ENCODE measurements around the gene MRPS27.

The MRPS27 gene

DNA sequence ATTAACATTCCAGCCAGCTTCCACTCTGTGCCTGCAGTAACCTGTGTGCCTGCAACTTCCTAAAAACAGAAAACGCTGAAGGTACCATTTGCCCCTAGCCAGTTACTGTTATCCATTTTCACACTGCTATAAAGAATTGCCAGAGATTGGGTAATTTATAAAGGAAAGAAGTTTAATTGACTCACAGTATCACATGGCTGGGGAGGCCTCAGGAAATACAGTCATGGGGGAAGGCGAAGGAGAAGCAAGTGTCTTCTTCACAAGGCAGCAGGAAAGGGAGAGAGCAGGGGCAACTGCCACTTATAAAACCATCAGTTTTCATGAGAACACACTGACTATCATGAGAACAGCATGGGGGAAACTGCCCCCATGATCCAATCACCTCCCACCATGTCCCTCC, 31.3 kb upstream of the MRPS27 start:
- H3K4me3 ChIP-seq (ENCODE audit: low read length) = no peak overlapping the region
- no peak for TF ChIP-seq ZNF274 (IDR thresholded peaks at IDR 0.05; ENCODE audit: low read depth, low read length)

DNA sequence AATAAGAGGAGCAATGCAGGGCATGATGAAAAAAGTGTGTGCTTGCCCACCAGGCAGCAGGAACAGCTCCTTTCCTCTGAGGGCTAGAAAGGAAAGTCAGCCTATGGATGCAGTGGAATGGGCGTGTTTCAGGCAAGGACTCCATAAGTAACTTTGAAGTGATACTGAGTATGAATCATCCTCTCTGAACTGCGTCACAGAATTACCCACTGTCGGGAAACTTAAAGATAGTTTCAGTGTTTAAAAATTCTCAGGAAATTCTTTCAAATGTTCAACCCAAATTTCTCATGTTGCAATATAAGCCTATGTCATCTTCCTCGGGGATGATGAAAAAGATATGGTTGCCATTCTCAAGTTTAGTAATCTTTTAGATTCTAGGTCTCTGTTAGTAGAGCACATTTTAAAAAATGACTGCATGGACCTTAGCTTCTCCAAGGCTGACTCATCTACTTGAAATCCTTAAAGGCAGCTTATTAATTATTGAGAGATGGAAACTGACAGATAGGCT, 27.8 kb upstream of the MRPS27 start:
- H3K4me3 ChIP-seq (ENCODE audit: low read length) = no peak overlapping the region
- no peak for TF ChIP-seq ZNF274 (IDR thresholded peaks at IDR 0.05; ENCODE audit: low read depth, low read length)

DNA sequence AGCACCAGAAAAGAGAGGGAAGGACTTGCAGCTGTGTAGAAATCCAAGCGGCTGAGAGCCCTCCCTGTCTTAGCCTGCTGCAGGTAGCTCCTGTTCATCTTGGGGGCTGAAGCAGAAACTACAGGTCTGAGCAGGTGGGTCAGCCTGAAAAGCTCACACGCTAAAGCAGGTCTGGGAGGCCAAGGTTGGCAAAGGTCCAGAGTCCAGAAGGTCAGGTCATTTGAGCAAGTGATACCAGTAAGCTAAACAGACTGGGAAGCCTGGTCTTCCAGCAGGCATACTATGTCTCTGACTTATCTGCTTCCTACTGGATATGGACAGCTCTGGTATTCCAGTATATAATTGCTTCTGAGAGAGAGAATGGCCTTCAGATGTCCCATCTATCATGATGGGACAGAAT, 26.4 kb upstream of the MRPS27 start:
- H3K4me3 ChIP-seq (ENCODE audit: low read length) = no peak overlapping the region
- TF ChIP-seq ZNF274 (IDR thresholded peaks at IDR 0.05; ENCODE audit: low read depth, low read length) = no peak

DNA sequence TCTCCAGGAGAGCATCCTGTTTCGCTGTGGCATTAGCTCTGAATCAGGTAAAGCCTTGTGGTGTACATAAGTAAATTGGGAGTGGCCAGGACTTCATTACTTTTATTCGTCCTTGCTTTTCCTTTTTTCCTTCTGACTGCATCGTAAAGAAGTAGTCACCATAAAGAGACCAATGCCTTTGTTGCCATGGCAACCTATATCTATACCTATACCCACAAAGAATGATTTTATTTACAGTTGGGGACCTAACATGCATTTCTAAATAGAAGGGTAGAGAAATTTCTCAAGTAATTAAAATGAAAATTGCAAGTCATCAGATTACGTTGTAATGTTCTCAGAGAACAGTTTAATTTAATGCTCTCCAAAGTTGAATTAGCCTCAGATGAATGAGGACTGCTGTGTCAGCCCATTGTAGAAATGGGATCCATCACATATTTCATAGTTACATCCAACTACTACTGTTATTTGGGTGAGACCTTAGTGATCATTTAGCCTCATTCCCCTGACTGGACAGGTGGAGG, 18.7 kb upstream of the MRPS27 start:
- H3K4me3 ChIP-seq (ENCODE audit: low read length) = no peak overlapping the region
- no peak for TF ChIP-seq ZNF274 (IDR thresholded peaks at IDR 0.05; ENCODE audit: low read depth, low read length)

DNA sequence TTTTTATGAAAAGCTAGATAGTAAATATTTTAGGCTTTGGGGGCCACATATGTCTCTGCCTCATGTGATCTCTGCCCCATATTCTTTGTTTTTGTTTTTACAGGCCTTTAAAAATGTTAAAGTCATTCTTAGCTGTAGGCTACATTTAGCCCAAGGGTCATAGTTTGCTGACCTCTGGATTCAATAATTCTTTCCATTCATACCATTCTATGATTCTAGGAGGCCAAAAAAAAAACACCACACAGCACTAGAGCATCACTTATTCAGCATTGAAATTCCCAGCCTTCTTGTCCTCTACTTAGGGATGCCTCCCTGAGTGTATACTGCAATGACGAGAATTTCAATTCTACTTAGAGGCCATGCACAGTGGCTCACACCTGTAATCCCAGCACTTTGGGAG, 17.1 kb upstream of the MRPS27 start:
- no peak for TF ChIP-seq ZNF274 (IDR thresholded peaks at IDR 0.05; ENCODE audit: low read depth, low read length)
- H3K4me3 ChIP-seq (ENCODE audit: low read length) = no peak overlapping the region

DNA sequence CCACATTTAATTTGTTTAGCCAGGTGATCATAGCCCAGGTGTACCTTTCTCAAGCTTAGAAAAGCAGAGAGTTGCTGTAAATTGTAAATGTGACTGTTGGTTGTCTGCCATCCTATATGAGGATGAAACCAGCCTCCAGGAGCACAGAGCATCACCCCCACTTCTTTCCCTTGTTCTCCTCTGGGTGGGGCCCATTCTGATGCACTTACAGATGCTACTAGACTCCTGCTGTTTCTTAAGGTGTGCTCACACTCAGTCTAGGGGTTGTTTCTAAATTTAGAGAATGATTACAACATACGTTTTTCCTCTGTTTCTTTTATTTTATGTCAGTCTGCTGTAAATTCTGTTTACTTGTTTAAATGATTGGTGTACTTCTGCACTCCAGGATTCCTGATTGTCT, 10.7 kb upstream of the MRPS27 start:
- no peak overlapping the region for H3K4me3 ChIP-seq (ENCODE audit: low read length)
- no peak for TF ChIP-seq ZNF274 (IDR thresholded peaks at IDR 0.05; ENCODE audit: low read depth, low read length)

DNA sequence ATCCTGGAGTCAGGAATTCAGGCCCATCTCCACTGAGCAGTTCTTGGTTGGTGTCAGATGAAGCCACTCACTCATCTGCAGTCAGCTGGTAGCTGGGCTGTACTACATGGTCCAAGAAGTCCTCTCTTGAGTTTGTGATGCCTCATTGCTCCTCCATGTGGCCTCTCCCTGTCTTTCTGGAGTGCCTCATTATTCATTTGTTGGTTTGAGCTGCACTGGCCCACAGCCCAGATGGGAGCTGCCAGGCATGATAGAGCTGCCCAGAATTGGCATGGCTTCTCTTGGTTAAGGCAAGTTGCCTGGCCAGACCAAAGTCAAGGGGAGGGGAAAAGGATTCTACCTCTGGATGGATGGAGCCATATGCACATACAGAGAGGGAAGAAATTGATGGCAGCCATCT, 8.1 kb upstream of the MRPS27 start:
- no peak overlapping the region for H3K4me3 ChIP-seq (ENCODE audit: low read length)
- TF ChIP-seq ZNF274 (IDR thresholded peaks at IDR 0.05; ENCODE audit: low read depth, low read length) = no peak

DNA sequence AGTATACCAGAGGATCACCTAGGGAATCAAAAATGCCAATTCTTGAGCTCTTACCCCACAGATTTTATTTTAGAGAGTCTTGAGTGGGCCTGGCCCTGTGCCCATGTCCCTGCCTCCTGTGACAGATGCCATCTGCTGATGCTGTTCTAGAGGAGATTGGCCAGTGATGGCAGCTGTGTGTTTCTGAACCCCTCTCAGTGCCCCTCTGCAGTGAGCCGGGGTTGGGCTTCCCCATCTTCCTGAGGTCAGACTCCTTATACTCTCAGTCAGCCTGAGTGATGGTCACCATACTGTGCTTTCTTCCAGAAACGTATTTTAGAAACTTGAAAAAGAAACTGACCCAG, 6.2 kb upstream of the MRPS27 start:
- H3K4me3 ChIP-seq (ENCODE audit: low read length) = no peak overlapping the region
- TF ChIP-seq ZNF274 (IDR thresholded peaks at IDR 0.05; ENCODE audit: low read depth, low read length) = no peak

DNA sequence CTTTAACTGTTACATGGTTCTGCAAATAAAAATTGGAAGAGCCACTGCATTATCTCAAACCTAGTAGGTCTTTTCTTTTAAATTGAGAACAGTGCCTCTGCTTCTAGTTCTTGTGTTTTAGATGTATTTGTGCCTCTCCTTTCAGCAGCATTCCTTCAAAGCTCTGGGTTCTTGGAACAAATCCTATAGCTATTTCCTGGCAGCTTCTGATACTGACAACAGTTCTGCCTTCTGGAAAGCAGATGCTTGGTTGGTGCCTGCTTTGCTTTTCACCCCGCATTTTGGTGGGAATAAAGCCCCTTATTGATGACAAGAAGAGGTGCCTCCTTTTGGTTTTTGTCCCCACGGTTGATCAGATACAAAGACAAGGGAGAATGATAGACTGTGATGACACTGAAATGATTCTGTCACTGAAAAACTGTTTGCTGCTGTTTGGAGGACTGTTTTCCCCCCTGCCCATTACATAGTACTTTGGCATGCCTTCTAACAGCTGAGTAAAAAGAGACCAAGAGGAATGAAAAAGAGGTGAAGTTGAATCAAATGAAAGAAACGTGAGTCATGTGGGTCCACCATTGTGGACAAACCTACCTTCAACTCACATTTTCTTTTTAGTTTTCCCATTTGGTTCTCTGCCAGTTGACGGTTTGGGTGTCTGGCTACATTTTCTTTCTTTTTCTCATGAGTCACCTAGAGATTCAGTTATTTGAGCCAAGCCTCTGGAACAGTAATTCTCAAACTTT, 5.7 kb upstream of the MRPS27 start:
- no peak for TF ChIP-seq ZNF274 (IDR thresholded peaks at IDR 0.05; ENCODE audit: low read depth, low read length)
- H3K4me3 ChIP-seq (ENCODE audit: low read length) = no peak overlapping the region

DNA sequence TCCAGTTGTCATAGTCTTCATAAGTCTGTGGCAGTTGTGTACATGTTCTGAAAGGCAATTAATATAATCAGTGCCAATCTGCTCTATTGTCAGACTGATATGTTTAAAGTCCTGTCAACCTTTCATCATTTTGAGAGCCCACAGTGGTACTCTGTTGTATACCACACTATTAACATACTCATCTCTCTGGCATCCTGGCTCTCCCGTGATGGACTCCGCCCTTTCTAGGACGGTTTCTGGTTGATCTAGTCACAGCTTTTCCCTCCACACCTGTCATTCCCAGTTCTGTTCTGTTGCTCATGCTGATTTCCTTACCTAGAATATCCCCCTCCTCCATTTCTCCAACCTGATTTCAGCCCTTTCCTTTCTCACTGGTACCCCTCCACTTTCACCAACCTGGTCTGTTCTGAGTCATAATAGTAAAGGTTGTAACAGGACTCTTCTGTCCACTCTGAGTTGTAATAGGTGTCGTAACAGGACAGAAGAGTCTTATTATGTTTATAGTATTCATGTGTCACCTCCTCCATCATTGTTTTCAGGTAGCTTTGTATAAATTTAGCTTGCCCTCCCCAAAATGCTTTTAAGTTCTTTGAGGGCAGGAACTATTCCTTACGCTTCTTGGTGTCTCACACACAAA, 4.3 kb upstream of the MRPS27 start:
- no peak overlapping the region for H3K4me3 ChIP-seq (ENCODE audit: low read length)
- TF ChIP-seq ZNF274 (IDR thresholded peaks at IDR 0.05; ENCODE audit: low read depth, low read length) = no peak

DNA sequence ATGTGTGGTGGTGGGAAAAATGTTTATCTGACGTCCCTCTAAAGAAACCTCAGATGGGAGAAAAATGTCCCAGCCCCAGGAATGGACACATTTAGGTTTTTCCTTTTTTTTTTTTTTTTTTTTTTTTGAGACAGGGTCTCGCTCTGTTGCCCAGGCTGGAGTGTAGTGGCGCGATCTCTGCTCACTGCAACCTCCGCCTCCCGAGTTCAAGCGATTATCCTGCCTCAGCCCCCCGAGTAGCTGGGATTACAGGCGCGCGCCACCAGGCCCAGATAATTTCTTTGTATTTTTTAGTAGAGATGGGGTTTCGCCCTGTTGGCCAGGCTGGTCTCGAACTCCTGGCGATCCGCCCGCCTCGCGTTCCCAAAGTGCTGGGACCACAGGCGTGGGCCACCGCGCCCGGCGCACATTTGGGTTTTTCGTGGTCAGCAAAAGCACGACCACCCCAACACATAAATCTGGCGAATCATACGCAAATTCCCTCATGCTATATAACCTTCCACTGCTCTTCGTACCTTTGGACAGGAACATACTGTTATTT, 535 bp downstream of the MRPS27 start:
- H3K4me3 ChIP-seq (ENCODE audit: low read length) = peak overlapping the region; percentile 91

DNA sequence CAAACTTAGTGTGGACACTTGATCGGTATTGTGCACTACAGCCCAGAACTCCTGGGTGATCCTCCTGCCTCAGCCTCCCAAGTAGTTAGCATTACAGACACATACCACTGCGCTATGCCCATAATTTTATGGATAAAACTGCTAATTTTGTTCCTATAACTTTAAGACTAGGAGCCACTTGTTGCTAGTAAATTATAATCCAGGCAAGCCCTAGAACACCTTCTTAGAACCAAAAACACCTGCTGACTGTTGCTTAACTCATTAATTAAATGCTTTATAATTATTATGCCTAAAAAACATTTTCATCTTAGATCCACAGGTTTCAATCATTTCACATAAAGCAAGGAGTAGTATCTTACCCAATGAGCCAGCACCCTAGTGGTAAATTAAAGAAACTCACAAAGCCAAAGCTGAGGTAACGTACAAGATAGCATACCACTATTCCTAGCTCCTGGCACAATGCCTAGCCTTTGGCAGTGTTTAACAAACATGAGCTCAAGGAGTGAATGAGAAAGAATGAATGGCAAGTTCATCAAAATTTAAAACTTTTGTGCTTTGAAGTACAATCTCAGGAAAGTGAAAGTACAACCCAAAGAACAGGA, 5.4 kb downstream of the MRPS27 start:
- no peak for TF ChIP-seq ZNF274 (IDR thresholded peaks at IDR 0.05; ENCODE audit: low read depth, low read length)
- H3K4me3 ChIP-seq (ENCODE audit: low read length) = no peak overlapping the region

DNA sequence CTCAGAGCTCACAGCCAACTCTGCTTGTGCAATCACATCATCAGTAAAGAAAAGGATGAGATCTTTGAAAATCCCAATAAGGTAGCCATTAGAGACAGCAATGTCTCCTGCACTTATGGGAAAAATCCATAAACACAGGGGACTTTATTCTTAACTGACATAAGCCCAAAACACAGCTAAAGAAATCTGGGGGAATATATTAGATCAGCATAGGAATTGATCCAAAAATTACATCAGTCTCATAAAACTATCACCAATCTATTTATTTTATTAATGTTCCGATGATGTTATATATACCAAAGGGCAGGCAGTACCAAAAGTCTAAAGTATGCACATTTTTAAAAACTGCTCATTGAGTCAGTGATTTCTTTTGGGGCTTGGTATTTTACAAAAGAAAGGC, 6.9 kb downstream of the MRPS27 start:
- TF ChIP-seq ZNF274 (IDR thresholded peaks at IDR 0.05; ENCODE audit: low read depth, low read length) = no peak
- no peak overlapping the region for H3K4me3 ChIP-seq (ENCODE audit: low read length)

DNA sequence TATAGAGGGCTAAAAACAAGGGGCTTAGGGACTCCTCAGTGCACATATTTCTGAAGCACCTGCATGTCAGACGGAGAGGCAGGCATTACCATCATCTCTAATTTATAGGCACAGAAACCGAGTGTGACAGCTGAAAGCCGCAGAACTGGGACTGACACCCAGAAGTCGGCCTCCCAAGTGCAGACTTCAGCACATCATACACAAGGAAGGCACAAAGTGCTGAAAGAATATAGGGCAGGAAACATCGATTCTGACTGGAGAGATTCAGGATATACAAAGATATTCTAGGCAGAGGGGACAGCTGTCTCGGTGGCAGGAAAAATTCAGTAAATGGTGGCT, 11.2 kb downstream of the MRPS27 start:
- H3K4me3 ChIP-seq (ENCODE audit: low read length) = no peak overlapping the region
- TF ChIP-seq ZNF274 (IDR thresholded peaks at IDR 0.05; ENCODE audit: low read depth, low read length) = no peak

Data from GM08714 (cell line).